CD8-positive, alpha-beta memory T cell (primary cell): Measurements from ENCODE around the gene RDX. TPM values are rescaled to one million over a fixed set of nuclear protein-coding genes. Genes with fewer than 3 reads are reported as not detected.
"Not testable (repeated sequence)": the region's sequence is repeated elsewhere in the genome, so short reads cannot be mapped to it uniquely, and the experiment has no call there.

Experiments
- CTCF ChIA-PET: fragments of 350-600 bp; sonication (Branson Sonifier 250); formaldehyde crosslinking; loops from one replicate; lab custom pipeline; 2021; ENCODE audit warnings: antibody characterized with exemption; lab: Charles Lee
- POLR2A ChIA-PET: fragments of 350-600 bp; sonication (Branson Sonifier 250); formaldehyde crosslinking; loops from one replicate; lab custom pipeline; 2021; ENCODE audit warnings: antibody characterized with exemption; lab: Charles Lee
- DNase-seq, 5 donors: peaks; one replicate each; pipeline versions ENCODE4 v3.0.0 to v3.0.0-alpha.2; 2020 to 2022; ENCODE audit warnings: mixed read lengths in 1 of 5
- H3K27ac ChIP-seq: one replicate; pipeline ENCODE4 v1.7.0; 2013; ENCODE audit warnings: low read depth, mild to moderate bottlenecking, low read length, moderate library complexity
- H3K27me3 ChIP-seq: 2 replicates; pipeline ENCODE4 v1.7.0; 2013; ENCODE audit warnings: low read length, mild to moderate bottlenecking; ENCODE audit not compliant: insufficient read depth, poor library complexity, severe bottlenecking
- H3K36me3 ChIP-seq: 2 replicates; pipeline ENCODE4 v1.7.0; 2013; ENCODE audit warnings: mild to moderate bottlenecking, low read length, moderate library complexity; ENCODE audit not compliant: insufficient read depth
- H3K4me1 ChIP-seq: 2 replicates; pipeline ENCODE4 v1.7.0; 2013; ENCODE audit warnings: mild to moderate bottlenecking, low read length, moderate library complexity; ENCODE audit not compliant: insufficient read depth
- H3K4me3 ChIP-seq: 2 replicates; pipeline ENCODE4 v1.7.0; 2013; ENCODE audit warnings: mild to moderate bottlenecking, low read length
- H3K9me3 ChIP-seq: 2 replicates; pipeline ENCODE4 v1.7.0; 2013; ENCODE audit warnings: mild to moderate bottlenecking, low read length
- H3K27ac Mint-ChIP-seq, 8 donors: one replicate each; pipeline ENCODE4 v1.8.0; 2020 to 2021; ENCODE audit warnings: mixed read lengths in 8 of 8, mild to moderate bottlenecking in 6 of 8, inconsistent platforms in 3 of 8, moderate library complexity in 3 of 8
- H3K27me3 Mint-ChIP-seq, 2 donors: one replicate each; pipeline ENCODE4 v1.8.0; 2020 to 2021; ENCODE audit warnings: mixed read lengths in 2 of 2, mild to moderate bottlenecking in 1 of 2, moderate library complexity in 1 of 2
- H3K36me3 Mint-ChIP-seq, 3 donors: one replicate each; pipeline ENCODE4 v1.8.0; 2020 to 2021; ENCODE audit warnings: mixed read lengths in 3 of 3, inconsistent platforms in 1 of 3, mild to moderate bottlenecking in 1 of 3
- H3K4me1 Mint-ChIP-seq, 3 donors: one replicate each; pipeline ENCODE4 v1.8.0; 2020 to 2021; ENCODE audit warnings: mixed read lengths in 3 of 3, inconsistent platforms in 1 of 3, mild to moderate bottlenecking in 1 of 3
- H3K4me3 Mint-ChIP-seq, 7 donors: one replicate each; pipeline ENCODE4 v1.8.0; 2020 to 2021; ENCODE audit warnings: mixed read lengths in 7 of 7, mild to moderate bottlenecking in 6 of 7, moderate library complexity in 4 of 7, inconsistent platforms in 2 of 7
- H3K9me3 Mint-ChIP-seq, 5 donors: one replicate each; pipeline ENCODE4 v1.8.0; 2020 to 2022; ENCODE audit warnings: mixed read lengths in 5 of 5, mild to moderate bottlenecking in 3 of 5, moderate library complexity in 2 of 5, inconsistent platforms in 1 of 5
- polyA plus RNA-seq: library from polyadenylated mRNA; unstranded; fragments of 300-500 nt; fragmentation: Illumina TruSeq; gene quantifications from one replicate; pipeline ENCODE4 v1.2.3, GENCODE V29; 2021
- total RNA-seq, 2 experiments: library from RNA; stranded (reverse); gene quantifications; one replicate each; pipeline ENCODE4 v1.2.3, GENCODE V29; 2021

The RDX gene
- total and polyA plus RNA-seq, 3 experiments from 2014 or later: 17.2 to 63.6 (median 58.5) TPM

GRCh38 chr11:110294509-110294908 is 1.9 kb downstream of the RDX start:
- H3K9me3 Mint-ChIP-seq: no peaks in the 10 kb centered on the region
- no peaks in the 10 kb centered on the region for H3K27me3 Mint-ChIP-seq
- Histone ChIP-seq H3K4me1 (peaks cover 8% of the 10 kb centered on the region), H3K36me3 (no peaks in the 10 kb centered on the region), H3K4me3 (no peak overlapping the region), H3K9me3 (no peaks in the 10 kb centered on the region), H3K27ac (no peak overlapping the region), H3K27me3 (no peaks in the 10 kb centered on the region)
- peak overlapping the region in 6 of 7 donors; percentile 58 to 94 (median 90) for H3K4me3 Mint-ChIP-seq
- CTCF ChIA-PET: no interaction called here
- peaks cover 0 to 7% (median 0%) of the 10 kb centered on the region in 3 donors for H3K36me3 Mint-ChIP-seq
- H3K4me1 Mint-ChIP-seq: peaks cover 32 to 58% (median 50%) of the 10 kb centered on the region in 3 donors
- POLR2A ChIA-PET: interaction anchor here (0.6 kb wide), 1 partner anchor 1440 kb away, joined by 3 read pairs; no protein-coding TSS in a partner anchor
- no peak for DNase-seq
- peak overlapping the region in 1 of 8 donors; percentile 66 for H3K27ac Mint-ChIP-seq

GRCh38 chr11:110293389-110293788 is 3.0 kb downstream of the RDX start:
- H3K4me1 Mint-ChIP-seq: peaks cover 32 to 62% (median 58%) of the 10 kb centered on the region in 3 donors
- no peak for DNase-seq
- Histone ChIP-seq H3K36me3 (no peaks in the 10 kb centered on the region), H3K4me3 (no peak overlapping the region), H3K27me3 (no peaks in the 10 kb centered on the region), H3K27ac (no peak overlapping the region), H3K4me1 (peaks cover 8% of the 10 kb centered on the region), H3K9me3 (no peaks in the 10 kb centered on the region)
- peak overlapping the region in 4 of 7 donors; percentile 20 to 44 (median 33) for H3K4me3 Mint-ChIP-seq
- no peaks in the 10 kb centered on the region for H3K9me3 Mint-ChIP-seq
- peaks cover 0 to 7% (median 0%) of the 10 kb centered on the region in 3 donors for H3K36me3 Mint-ChIP-seq
- CTCF ChIA-PET: no interaction called here
- peak overlapping the region in 1 of 8 donors; percentile 15 for H3K27ac Mint-ChIP-seq
- no peaks in the 10 kb centered on the region for H3K27me3 Mint-ChIP-seq
- POLR2A ChIA-PET: no interaction called here

DNA sequence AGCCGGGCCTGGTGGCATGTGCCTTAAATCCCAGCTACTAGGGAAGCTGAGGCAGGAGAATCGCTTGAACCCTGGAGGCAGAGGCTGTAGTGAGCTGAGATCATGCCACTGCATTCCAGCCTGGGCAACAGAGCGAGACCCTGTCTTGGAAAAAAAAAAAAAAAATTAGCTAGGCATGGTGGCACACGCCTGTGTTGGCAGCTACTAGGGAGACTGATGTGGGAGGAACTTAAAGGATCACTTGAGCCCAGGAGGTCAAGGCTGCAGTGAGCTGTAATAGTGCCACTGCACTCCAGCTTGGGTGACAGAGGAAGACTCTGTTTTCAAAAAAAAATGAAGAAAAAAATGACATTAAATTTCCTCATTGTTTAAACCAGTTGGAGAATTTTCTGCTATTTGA is 4.3 kb downstream of the RDX start:
- H3K4me1 ChIP-seq: peaks cover 14% of the 10 kb centered on the region
- peak overlapping the region in 1 of 7 donors; percentile 27 for H3K4me3 Mint-ChIP-seq
- CTCF ChIA-PET, POLR2A ChIA-PET, H3K9me3 ChIP-seq, H3K4me3 ChIP-seq, H3K27me3 Mint-ChIP-seq, H3K36me3 Mint-ChIP-seq, H3K27ac ChIP-seq, DNase-seq, H3K36me3 ChIP-seq, H3K9me3 Mint-ChIP-seq, H3K27ac Mint-ChIP-seq, H3K27me3 ChIP-seq: not testable (repeated sequence)
- H3K4me1 Mint-ChIP-seq: peaks cover 44 to 71% (median 68%) of the 10 kb centered on the region in 3 donors

DNA sequence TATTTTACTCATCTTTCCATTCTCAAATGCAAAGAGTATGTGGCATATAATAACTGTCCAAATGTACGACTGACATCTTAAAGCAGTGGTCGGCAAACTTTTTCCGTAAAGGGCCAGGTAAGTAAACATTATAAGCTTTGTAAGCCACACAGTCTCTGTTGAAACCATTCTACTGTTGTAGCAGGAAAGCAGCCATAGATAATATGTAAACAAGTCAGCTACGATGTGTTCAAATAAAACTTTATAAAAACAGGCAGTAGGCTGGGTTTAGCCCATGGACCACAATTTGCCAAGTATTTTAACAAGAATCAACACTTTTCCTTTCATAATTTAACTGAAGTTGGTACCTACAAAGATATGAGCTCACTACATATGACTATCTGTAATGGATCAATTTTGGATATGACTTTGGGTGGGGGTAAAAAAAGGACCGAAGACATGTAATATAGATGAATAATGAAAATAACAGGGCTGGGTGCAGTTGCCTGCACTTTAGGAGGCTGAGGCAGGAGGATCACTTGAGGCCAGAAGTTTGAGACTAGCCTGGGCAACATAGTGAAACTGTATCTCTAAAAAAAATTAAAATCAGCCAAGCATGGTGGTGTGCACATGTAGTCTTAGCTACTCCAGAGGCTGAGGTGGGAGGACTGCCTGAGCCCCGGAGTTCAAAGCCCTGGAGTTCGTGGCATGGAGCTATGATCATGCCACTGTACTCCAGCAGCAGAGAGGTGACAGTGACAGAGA is 5.7 kb downstream of the RDX start:
- Mint-ChIP-seq H3K4me3 (peak overlapping the region in 1 of 7 donors; percentile 37), H3K27me3 (no peaks in the 10 kb centered on the region), H3K4me1 (peaks cover 47 to 78% (median 71%) of the 10 kb centered on the region in 3 donors), H3K36me3 (peaks cover 0 to 6% (median 4%) of the 10 kb centered on the region in 3 donors), H3K9me3 (no peaks in the 10 kb centered on the region), H3K27ac (peak overlapping the region in 2 of 8 donors; percentile 2 to 55)
- no peaks in the 10 kb centered on the region for H3K9me3 ChIP-seq
- no peak overlapping the region for H3K4me3 ChIP-seq
- no peak for DNase-seq
- ChIA-PET CTCF (no interaction called here), POLR2A (no interaction called here)
- no peaks in the 10 kb centered on the region for H3K27me3 ChIP-seq
- peaks cover 14% of the 10 kb centered on the region for H3K4me1 ChIP-seq
- H3K36me3 ChIP-seq: no peaks in the 10 kb centered on the region
- H3K27ac ChIP-seq: no peak overlapping the region

- Histone ChIP-seq H3K4me3 (no peak overlapping the region), H3K9me3 (no peaks in the 10 kb centered on the region), H3K4me1 (peaks cover 6% of the 10 kb centered on the region), H3K27ac (no peak overlapping the region), H3K27me3 (no peaks in the 10 kb centered on the region), H3K36me3 (no peaks in the 10 kb centered on the region)
- no peak overlapping the region for H3K27ac Mint-ChIP-seq
- H3K4me1 Mint-ChIP-seq: peaks cover 36 to 65% (median 58%) of the 10 kb centered on the region in 3 donors
- no peak overlapping the region for H3K4me3 Mint-ChIP-seq
- no peak for DNase-seq
- ChIA-PET CTCF (interaction anchor here (1.3 kb wide), 2 partner anchors 40 to 88 kb away, joined by 3 read pairs; no protein-coding TSS in a partner anchor), POLR2A (no interaction called here)
- no peaks in the 10 kb centered on the region for H3K9me3 Mint-ChIP-seq
- H3K27me3 Mint-ChIP-seq: no peaks in the 10 kb centered on the region
- peaks cover 0 to 4% (median 3%) of the 10 kb centered on the region in 3 donors for H3K36me3 Mint-ChIP-seq
Measured at GRCh38 chr11:110289472-110289871, 6.9 kb downstream of the RDX start.

GRCh38 chr11:110287537-110287936 is 8.9 kb downstream of the RDX start:
- H3K9me3 Mint-ChIP-seq: no peaks in the 10 kb centered on the region
- peaks cover 0 to 4% (median 3%) of the 10 kb centered on the region in 3 donors for H3K36me3 Mint-ChIP-seq
- Histone ChIP-seq H3K9me3 (no peaks in the 10 kb centered on the region), H3K36me3 (no peaks in the 10 kb centered on the region), H3K4me3 (no peak overlapping the region), H3K27ac (no peak overlapping the region), H3K4me1 (peaks cover 6% of the 10 kb centered on the region), H3K27me3 (no peaks in the 10 kb centered on the region)
- ChIA-PET CTCF (interaction anchor here (0.7 kb wide), 1 partner anchor 142 kb away, joined by 3 read pairs; the partner anchor contains the start of gene FDX1), POLR2A (no interaction called here)
- H3K27me3 Mint-ChIP-seq: no peaks in the 10 kb centered on the region
- H3K4me1 Mint-ChIP-seq: peaks cover 29 to 56% (median 53%) of the 10 kb centered on the region in 3 donors
- DNase-seq: no peak
- no peak overlapping the region for H3K27ac Mint-ChIP-seq
- no peak overlapping the region for H3K4me3 Mint-ChIP-seq

GRCh38 chr11:110286298-110287040 is 9.9 kb downstream of the RDX start:
- Mint-ChIP-seq H3K4me3 (no peak overlapping the region), H3K9me3 (no peaks in the 10 kb centered on the region), H3K36me3 (peaks cover 0 to 6% (median 3%) of the 10 kb centered on the region in 3 donors), H3K27ac (peak overlapping the region in 1 of 8 donors; percentile 44), H3K4me1 (peaks cover 32 to 53% (median 51%) of the 10 kb centered on the region in 3 donors), H3K27me3 (no peaks in the 10 kb centered on the region)
- peaks cover 6% of the 10 kb centered on the region for H3K4me1 ChIP-seq
- no peak overlapping the region for H3K4me3 ChIP-seq
- H3K27ac ChIP-seq: no peak overlapping the region
- no peak for DNase-seq
- POLR2A ChIA-PET: no interaction called here
- CTCF ChIA-PET: interaction anchor here (0.7 kb wide), 1 partner anchor 144 kb away, joined by 3 read pairs; the partner anchor contains the start of gene FDX1
- H3K27me3 ChIP-seq: no peaks in the 10 kb centered on the region
- H3K9me3 ChIP-seq: no peaks in the 10 kb centered on the region
- H3K36me3 ChIP-seq: no peaks in the 10 kb centered on the region
